SK-MEL-5 (cell line): ENCODE data around the gene RIT1. TPM values are rescaled to one million over a fixed set of nuclear protein-coding genes. Genes with fewer than 3 reads are reported as not detected.
"Not testable (repeated sequence)": the region's sequence is repeated elsewhere in the genome, so short reads cannot be mapped to it uniquely, and the experiment has no call there.

Experiments
- DNase-seq: peaks from one replicate; pipeline ENCODE4 v3.0.0-alpha.2; 2016; ENCODE audit warnings: low read depth, low spot score
- in situ Hi-C: cut with HindIII; loops from 2 replicates; pipeline ENCODE4 v1.10.0; 2016; ENCODE audit warnings: low sequenced_read_pairs, high pct_unique_total_duplicates, low pct_unique_long_range_greater_than_20kb
- total RNA-seq: library from RNA; depleted of rRNA; stranded (reverse); fragments of >200 nt; shearing (Covaris generic); gene quantifications from 2 replicates; pipeline ENCODE4 v1.2.3, GENCODE V29; 2014

Gene RIT1
- total RNA-seq, 1 experiment from 2014 or later = 21.6 TPM

GRCh38 chr1:155904261-155904660 is 6.9 kb downstream of the RIT1 start:
- no peak for DNase-seq
- in situ Hi-C loops = no loop called here

- in situ Hi-C loops = no loop called here
- no peak for DNase-seq
Measured at GRCh38 chr1:155900161-155900560, 11.0 kb downstream of the RIT1 start.

DNA sequence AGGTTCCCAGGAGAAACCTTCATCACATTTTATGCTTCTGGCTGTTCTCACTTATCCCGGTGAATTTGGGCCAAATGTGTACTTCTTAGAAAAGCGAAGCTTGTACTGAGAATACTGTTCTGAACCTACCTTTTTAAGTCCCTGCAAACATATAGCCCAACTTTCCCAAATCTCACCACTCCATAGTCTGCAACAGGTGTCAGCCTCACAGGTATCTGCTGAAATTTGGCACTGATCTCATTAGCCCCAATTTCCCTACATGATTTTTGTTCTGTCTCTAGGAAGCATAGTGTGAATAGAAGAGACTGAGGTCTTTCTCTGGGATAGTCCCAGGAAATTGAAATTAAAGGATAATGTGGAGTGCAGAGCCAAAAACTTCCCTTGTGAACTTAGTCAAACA is 11.5 kb downstream of the RIT1 start:
- no peak for DNase-seq
- in situ Hi-C loops = no loop called here

- no peak for DNase-seq
- in situ Hi-C loops = no loop called here
Measured at GRCh38 chr1:155898888-155899287, 12.3 kb downstream of the RIT1 start.

GRCh38 chr1:155897746-155898145 is 13.4 kb downstream of the RIT1 start:
- DNase-seq = no peak
- in situ Hi-C loops = no loop called here

DNA sequence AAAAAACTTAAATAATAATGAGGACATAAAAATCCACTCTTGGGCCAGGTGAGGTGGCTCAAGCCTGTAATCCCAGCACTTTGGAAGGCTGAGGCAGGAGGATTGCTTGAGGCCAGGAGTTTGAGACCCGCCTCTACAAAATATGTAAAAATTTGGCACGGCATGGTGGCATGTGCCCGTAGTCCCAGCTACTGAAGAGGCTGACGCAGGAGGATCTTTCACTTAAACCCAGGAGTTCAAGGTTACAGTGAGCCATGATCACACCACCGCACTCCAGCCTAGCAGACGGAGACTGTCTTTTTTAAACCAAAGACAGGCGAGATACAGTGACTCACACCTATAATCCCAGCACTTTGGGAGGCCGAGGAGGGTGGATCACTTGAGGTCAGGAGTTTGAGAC is 14.7 kb downstream of the RIT1 start:
- in situ Hi-C loops, DNase-seq: not testable (repeated sequence)

DNA sequence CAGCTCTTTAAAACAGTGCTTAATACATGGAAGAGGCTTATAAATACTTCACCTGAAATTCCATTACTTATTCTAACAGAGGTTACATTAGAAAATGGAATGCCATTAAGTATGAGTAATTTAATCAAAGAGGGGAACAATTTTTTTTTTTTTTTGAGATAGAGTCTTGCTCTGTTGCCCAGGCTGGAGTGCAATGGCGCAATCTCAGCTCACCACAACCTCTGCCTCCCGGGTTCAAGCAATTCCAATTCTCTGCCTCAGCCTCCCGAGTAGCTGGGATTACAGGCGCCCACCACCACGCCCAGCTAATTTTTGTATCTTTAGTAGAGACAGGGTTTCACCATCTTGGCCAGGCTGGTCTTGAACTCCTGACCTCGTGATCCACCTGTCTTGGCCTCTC is 15.5 kb downstream of the RIT1 start:
- in situ Hi-C loops, DNase-seq: not testable (repeated sequence)

GRCh38 chr1:155893389-155894142 is 17.6 kb downstream of the RIT1 start:
- in situ Hi-C loops = no loop called here
- DNase-seq = peak; percentile 52

DNA sequence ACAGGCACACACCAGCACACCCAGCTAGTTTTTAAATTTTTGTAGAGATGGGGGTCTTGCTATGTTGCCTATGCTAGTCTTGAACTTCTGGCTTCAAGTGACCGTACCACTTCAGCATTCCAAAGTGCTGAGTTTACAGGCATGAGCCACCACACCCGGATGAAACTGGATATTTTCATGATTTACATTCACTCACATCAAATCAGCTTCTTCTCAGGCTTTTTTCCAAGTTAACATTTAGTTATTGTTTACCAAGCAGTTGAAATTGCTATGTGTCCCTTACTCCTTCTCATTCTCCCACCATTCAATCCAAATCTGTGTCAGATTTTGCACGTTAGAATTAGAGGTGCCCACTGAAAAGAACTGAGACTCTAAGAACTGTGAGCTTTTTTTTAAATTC is 18.4 kb downstream of the RIT1 start:
- no peak for DNase-seq
- in situ Hi-C loops = no loop called here

- in situ Hi-C loops = no loop called here
- no peak for DNase-seq
Measured at GRCh38 chr1:155890251-155890650, 20.9 kb downstream of the RIT1 start.

DNA sequence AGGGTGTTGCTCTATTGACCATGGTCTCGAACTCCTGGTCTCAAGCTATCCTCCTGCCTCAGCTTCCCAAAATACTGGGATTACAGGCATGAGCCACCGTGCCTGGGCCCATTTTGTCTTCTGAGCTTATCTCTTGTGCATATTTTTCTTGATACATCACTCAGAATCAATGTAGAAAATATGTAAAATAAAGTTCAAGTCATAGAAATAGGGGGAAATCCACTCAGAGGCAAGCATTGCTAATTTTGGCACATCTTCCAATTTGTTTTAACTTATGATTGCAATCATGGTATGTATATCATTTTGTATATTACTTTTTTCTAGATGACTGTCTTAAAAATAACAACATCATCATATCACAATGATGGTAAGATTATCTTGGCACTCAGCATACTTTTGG is 21.6 kb downstream of the RIT1 start:
- DNase-seq = no peak
- in situ Hi-C loops = no loop called here

DNA sequence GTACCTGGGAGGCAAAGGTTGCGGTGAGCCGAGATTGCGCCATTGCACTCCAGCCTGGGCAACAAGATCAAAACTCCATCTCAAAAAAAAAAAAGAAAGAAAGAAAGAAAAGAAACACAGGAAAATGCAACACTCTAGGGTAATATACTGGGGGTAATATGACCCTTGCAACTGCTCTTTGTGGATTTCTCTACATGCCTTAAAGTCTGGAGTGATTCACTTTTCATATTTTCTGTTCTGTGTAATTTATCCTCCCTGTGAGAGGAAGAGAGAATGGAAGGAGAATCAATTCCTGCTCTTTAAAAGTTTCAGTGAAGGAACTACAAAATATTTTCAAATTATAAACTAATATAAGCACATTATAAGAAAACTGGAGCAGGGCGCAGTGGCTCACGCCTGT is 22.7 kb downstream of the RIT1 start:
- in situ Hi-C loops = no loop called here
- no peak for DNase-seq

- no peak for DNase-seq
- in situ Hi-C loops = no loop called here
Measured at GRCh38 chr1:155884982-155885381, 26.2 kb downstream of the RIT1 start.

- DNase-seq = peak; percentile 83
- in situ Hi-C loops = no loop called here
Measured at GRCh38 chr1:155884031-155884960, 26.9 kb downstream of the RIT1 start.

DNA sequence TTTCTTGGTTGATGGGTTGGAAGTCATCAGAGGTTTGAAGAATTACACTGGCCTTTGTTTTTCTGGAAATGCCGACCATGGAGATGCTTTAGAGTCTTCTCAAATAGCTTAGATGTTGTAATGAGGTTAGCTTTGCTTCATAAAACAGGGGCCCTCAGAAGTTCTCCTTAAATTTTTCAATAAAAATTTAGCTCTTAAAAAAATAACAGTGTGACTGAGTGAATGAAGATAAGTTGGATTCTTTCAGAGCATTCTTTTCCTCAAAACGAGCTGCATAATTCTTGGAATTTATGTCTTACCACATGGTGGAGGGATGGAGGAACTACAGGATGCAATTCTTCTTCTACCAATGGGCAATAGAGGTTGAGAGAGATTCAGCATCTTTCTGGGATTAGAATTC is 28.4 kb downstream of the RIT1 start:
- in situ Hi-C loops = no loop called here

DNA sequence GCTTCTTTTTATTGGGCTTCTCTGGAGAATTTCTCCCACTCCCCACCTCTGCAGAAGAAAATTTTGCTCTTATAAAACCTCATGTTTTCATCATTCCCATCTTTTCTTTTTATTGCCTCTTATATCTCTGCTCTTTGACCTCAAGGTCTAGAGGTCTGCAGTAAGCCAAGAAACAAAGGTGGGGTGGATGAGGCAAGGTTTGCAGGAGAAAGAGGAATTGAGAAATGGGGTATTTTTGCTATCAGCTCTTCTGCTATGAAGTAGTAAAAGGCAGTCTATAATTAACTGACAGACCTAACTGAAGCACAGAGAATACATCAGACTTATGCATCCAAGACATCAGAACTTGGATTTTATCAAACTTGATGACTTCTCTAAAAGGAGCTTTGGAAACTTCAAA is 28.9 kb downstream of the RIT1 start:
- in situ Hi-C loops = no loop called here
- no peak for DNase-seq

More for the DNA sequence above, 28.4 kb downstream of the RIT1 start:
- DNase-seq = no peak

DNA sequence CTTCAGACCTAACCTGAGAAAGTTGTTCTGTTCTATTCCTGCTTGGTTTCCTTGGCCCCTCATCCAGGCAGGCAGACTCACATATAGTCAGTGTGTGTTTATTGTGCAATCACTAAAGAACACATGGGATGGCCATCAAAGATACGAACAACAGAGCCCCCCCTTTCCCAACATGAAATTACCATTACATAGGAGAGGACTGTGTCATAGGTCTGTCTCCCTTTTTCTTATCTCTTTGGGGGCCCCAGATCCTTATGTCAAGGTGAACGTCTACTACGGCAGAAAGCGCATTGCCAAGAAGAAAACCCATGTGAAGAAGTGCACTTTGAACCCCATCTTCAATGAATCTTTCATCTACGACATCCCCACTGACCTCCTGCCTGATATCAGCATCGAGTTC is 30.2 kb downstream of the RIT1 start:
- in situ Hi-C loops = no loop called here
- DNase-seq = no peak

- in situ Hi-C loops = no loop called here
- DNase-seq = no peak
Measured at GRCh38 chr1:155880251-155880650, 30.9 kb downstream of the RIT1 start.

GRCh38 chr1:155877945-155878344 is 33.2 kb downstream of the RIT1 start:
- DNase-seq = no peak
- in situ Hi-C loops = no loop called here
